Loucy (cell line): ENCODE data around the gene RDM1.

Experiments
- H2AFZ ChIP-seq: fragments of 200-600 bp; sonication (generic); 2 replicates; pipeline ENCODE4 v1.6.0; 2016; ENCODE audit warnings: antibody characterized with exemption, mild to moderate bottlenecking, low read length, moderate library complexity
- H3F3A ChIP-seq: fragments of 200-600 bp; 2 replicates; pipeline ENCODE4 v1.6.0; 2016; ENCODE audit warnings: antibody characterized with exemption, low read depth, mild to moderate bottlenecking
- H3K27me3 ChIP-seq: fragments of 200-600 bp; sonication (generic); 2 replicates; pipeline ENCODE4 v1.6.1; 2014; ENCODE audit warnings: low read length, mild to moderate bottlenecking; ENCODE audit not compliant: insufficient read depth, poor library complexity, severe bottlenecking
- H3K36me3 ChIP-seq: fragments of 200-600 bp; sonication (generic); 2 replicates; pipeline ENCODE4 v1.6.1; 2016; ENCODE audit warnings: low read length; ENCODE audit not compliant: insufficient read depth
- H3K4me1 ChIP-seq: fragments of 200-600 bp; sonication (generic); 2 replicates; pipeline ENCODE4 v1.5.1; 2014; ENCODE audit warnings: low read length, mild to moderate bottlenecking; ENCODE audit not compliant: insufficient read depth, poor library complexity, severe bottlenecking
- H3K4me2 ChIP-seq: fragments of 200-600 bp; sonication (generic); 2 replicates; pipeline ENCODE4 v1.6.0; 2014; ENCODE audit warnings: antibody characterized with exemption, low read length, low read depth, mild to moderate bottlenecking; ENCODE audit not compliant: poor library complexity, severe bottlenecking
- H3K4me3 ChIP-seq: fragments of 200-600 bp; sonication (generic); 2 replicates; pipeline ENCODE4 v1.5.1; 2014; ENCODE audit warnings: low read length, mild to moderate bottlenecking, mixed read lengths; ENCODE audit not compliant: poor library complexity, severe bottlenecking
- H3K79me2 ChIP-seq: fragments of 200-600 bp; sonication (generic); 2 replicates; pipeline ENCODE4 v1.6.1; 2014; ENCODE audit warnings: low read length; ENCODE audit not compliant: insufficient read depth
- H3K9ac ChIP-seq: fragments of 200-600 bp; sonication (generic); 2 replicates; pipeline ENCODE4 v1.6.0; 2014; ENCODE audit warnings: mild to moderate bottlenecking, low read depth, low read length, moderate library complexity; ENCODE audit not compliant: poor library complexity, severe bottlenecking
- H3K9me2 ChIP-seq: fragments of 200-600 bp; sonication (generic); replicated peaks from 2 replicates; pipeline ENCODE4 v1.6.1; 2016; ENCODE audit warnings: low read depth, low read length, mixed read lengths
- H3K9me3 ChIP-seq: fragments of 200-600 bp; sonication (generic); 2 replicates; pipeline ENCODE4 v1.6.1; 2014; ENCODE audit warnings: mild to moderate bottlenecking, antibody characterized with exemption, low read length, low read depth; ENCODE audit not compliant: insufficient read depth
- H4K20me1 ChIP-seq: fragments of 200-600 bp; sonication (generic); 2 replicates; pipeline ENCODE4 v1.6.0; 2014; ENCODE audit warnings: antibody characterized with exemption, low read length, mild to moderate bottlenecking; ENCODE audit not compliant: insufficient read depth, poor library complexity, severe bottlenecking
- EZH2phosphoT487 ChIP-seq: fragments of 200-600 bp; IDR thresholded peaks from 2 replicates; pipeline ENCODE4 v1.6.1; 2018; ENCODE audit warnings: antibody characterized with exemption, mild to moderate bottlenecking, moderate library complexity, borderline replicate concordance
- TF ChIP-seq, protein P1 (sequence below): fragments of 200-600 bp; sonication (generic); conservative IDR thresholded peaks from 2 replicates; pipeline ENCODE4 v1.5.1; 2014; ENCODE audit warnings: mild to moderate bottlenecking, antibody characterized with exemption, low read length

The RDM1 gene

DNA sequence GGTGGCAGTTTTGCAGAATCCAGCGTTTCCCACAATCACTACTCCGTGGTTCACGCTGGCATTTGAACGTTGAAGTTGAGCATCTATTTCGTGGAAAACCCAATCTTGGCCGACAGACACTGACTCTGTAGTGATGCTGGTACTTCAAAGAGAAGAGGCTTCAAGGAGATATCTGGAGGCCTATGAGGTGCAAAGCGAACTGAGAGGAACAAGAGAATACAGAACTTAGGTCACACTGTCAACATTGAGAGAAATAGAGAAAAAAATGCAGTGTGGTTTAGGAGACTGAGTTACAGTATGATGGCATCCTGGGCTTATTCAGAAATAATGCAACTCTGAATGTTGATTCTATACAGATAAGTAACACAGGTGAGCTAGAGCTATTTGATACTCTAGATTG is 34.7 kb upstream of the RDM1 start:
- H3K9me3 ChIP-seq, result no peaks in the 10 kb centered on the region

DNA sequence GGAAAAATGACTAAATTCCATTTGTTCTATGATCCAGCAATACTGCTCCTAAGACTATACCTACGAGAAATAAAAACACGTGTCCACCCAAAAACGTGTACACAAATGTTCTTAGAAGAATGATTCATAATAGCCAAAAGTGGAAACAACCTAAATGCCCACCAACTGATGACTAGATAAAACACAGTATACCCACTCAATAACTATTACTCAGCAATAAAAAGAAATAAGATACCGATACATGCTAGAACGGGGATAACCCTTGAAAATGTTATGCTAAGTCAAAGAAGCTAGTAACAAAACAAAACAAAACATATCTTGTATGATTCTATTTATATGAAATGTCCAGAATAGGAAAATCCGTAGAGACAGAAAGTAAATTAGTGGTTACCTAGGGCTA is 33.1 kb upstream of the RDM1 start:
- TF ChIP-seq, protein P1, sequence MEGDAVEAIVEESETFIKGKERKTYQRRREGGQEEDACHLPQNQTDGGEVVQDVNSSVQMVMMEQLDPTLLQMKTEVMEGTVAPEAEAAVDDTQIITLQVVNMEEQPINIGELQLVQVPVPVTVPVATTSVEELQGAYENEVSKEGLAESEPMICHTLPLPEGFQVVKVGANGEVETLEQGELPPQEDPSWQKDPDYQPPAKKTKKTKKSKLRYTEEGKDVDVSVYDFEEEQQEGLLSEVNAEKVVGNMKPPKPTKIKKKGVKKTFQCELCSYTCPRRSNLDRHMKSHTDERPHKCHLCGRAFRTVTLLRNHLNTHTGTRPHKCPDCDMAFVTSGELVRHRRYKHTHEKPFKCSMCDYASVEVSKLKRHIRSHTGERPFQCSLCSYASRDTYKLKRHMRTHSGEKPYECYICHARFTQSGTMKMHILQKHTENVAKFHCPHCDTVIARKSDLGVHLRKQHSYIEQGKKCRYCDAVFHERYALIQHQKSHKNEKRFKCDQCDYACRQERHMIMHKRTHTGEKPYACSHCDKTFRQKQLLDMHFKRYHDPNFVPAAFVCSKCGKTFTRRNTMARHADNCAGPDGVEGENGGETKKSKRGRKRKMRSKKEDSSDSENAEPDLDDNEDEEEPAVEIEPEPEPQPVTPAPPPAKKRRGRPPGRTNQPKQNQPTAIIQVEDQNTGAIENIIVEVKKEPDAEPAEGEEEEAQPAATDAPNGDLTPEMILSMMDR, result no peak
- TF ChIP-seq EZH2phosphoT487, result no peak
- no peaks in the 10 kb centered on the region for H4K20me1 ChIP-seq
- H3K9ac ChIP-seq, result no peak overlapping the region
- no peaks in the 10 kb centered on the region for H3K9me2 ChIP-seq
- no peaks in the 10 kb centered on the region for H3K4me1 ChIP-seq
- no peaks in the 10 kb centered on the region for H3K27me3 ChIP-seq
- H3K9me3 ChIP-seq, result no peaks in the 10 kb centered on the region
- H3K79me2 ChIP-seq, result no peaks in the 10 kb centered on the region
- no peaks in the 10 kb centered on the region for H3F3A ChIP-seq
- H2AFZ ChIP-seq, result no peak overlapping the region
- H3K36me3 ChIP-seq, result no peaks in the 10 kb centered on the region
- no peak overlapping the region for H3K4me3 ChIP-seq
- no peak overlapping the region for H3K4me2 ChIP-seq

More for the DNA sequence above, 34.7 kb upstream of the RDM1 start:
- Histone ChIP-seq H3K36me3 (no peaks in the 10 kb centered on the region), H2AFZ (0 out of 2 replicates have a peak overlapping the region, but pooled peaks have one; percentile 3), H3K4me2 (no peak overlapping the region), H3K9ac (no peak overlapping the region), H3F3A (no peaks in the 10 kb centered on the region), H3K4me1 (no peaks in the 10 kb centered on the region), H3K4me3 (no peak overlapping the region), H3K9me2 (no peaks in the 10 kb centered on the region), H3K79me2 (no peaks in the 10 kb centered on the region), H3K27me3 (no peaks in the 10 kb centered on the region), H4K20me1 (no peaks in the 10 kb centered on the region)
- TF ChIP-seq EZH2phosphoT487, result no peak
- TF ChIP-seq, protein P1, result no peak

DNA sequence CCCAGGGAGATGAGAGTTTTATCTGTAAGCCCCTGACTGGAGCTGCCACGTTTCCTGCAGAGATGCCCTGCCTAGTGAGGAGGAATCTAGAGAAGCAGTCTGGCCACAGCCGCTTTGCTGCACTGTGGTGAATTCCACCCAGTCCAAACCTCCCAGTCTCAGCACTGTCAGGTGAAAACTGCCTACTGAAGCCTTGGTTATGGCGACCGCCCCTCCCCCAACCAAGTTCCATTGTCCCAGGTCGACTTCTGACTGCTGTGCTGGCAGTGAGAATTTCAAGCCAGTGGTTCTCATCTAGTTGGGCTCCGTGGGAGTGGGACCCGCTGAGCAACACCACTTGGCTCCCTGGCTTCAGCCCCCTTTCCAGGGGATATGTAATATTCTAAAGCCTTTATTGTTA is 23.1 kb upstream of the RDM1 start:
- H4K20me1 ChIP-seq, result no peaks in the 10 kb centered on the region
- no peaks in the 10 kb centered on the region for H3K79me2 ChIP-seq
- H3K9me3 ChIP-seq, result no peaks in the 10 kb centered on the region
- no peak overlapping the region for H3K9ac ChIP-seq
- no peaks in the 10 kb centered on the region for H3K9me2 ChIP-seq
- H3K4me2 ChIP-seq, result no peak overlapping the region
- H3K36me3 ChIP-seq, result no peaks in the 10 kb centered on the region
- H2AFZ ChIP-seq, result no peak overlapping the region
- no peaks in the 10 kb centered on the region for H3K27me3 ChIP-seq
- TF ChIP-seq EZH2phosphoT487, result no peak
- TF ChIP-seq, protein P1, result no peak
- no peak overlapping the region for H3K4me3 ChIP-seq
- H3F3A ChIP-seq, result no peaks in the 10 kb centered on the region
- H3K4me1 ChIP-seq, result no peaks in the 10 kb centered on the region
